Suprapubic skin (tissue), 4 donors: ENCODE results near the gene CREG1. TPM values are rescaled to one million over a fixed set of nuclear protein-coding genes. Genes with fewer than 3 reads are reported as not detected.
"Not testable (repeated sequence)": the region's sequence is repeated elsewhere in the genome, so short reads cannot be mapped to it uniquely, and the experiment has no call there.

ENCODE experiments used
- DNase-seq, 2 donors: peaks; one replicate each; pipeline ENCODE4 v3.0.0-alpha.2; 2019; ENCODE audit warnings: low spot score in 2 of 2
- H3K27ac ChIP-seq: fragments of 200-600 bp; sonication (generic); one replicate; pipeline ENCODE4 v1.5.1; 2019
- H3K27me3 ChIP-seq: fragments of 200-600 bp; sonication (generic); one replicate; pipeline ENCODE4 v1.5.1; 2019
- H3K36me3 ChIP-seq: fragments of 200-600 bp; sonication (generic); one replicate; pipeline ENCODE4 v1.5.1; 2019
- H3K4me1 ChIP-seq: fragments of 200-600 bp; sonication (generic); one replicate; pipeline ENCODE4 v1.5.1; 2019
- H3K4me3 ChIP-seq: fragments of 200-600 bp; sonication (generic); one replicate; pipeline ENCODE4 v1.5.1; 2019; ENCODE audit warnings: mild to moderate bottlenecking
- H3K9me3 ChIP-seq: fragments of 200-600 bp; sonication (generic); one replicate; pipeline ENCODE4 v1.5.1; 2019
- EP300 ChIP-seq: sonication (generic); formaldehyde crosslinking; IDR thresholded peaks from one replicate; pipeline ENCODE4 v1.6.1; 2017; ENCODE audit warnings: antibody characterized with exemption
- POLR2A ChIP-seq, 2 donors: fragments of 450-650 bp; IDR thresholded peaks; one replicate each; pipeline ENCODE4 v1.6.1; 2017; ENCODE audit warnings: antibody characterized with exemption in 2 of 2, mild to moderate bottlenecking in 2 of 2, moderate library complexity in 2 of 2
- POLR2AphosphoS5 ChIP-seq, 3 donors: sonication (generic); formaldehyde crosslinking; IDR thresholded peaks; one replicate each; pipeline ENCODE4 v1.6.1; 2017; ENCODE audit warnings: antibody characterized with exemption in 3 of 3
- WGBS: methylation state at CpG from one replicate; pipeline ENCODE4 v1.1.5; 2018; 5-methylcytosine and 5-hydroxymethylcytosine counted together
- total RNA-seq, 4 donors: library from RNA; depleted of rRNA; stranded (reverse); fragments of >200 nt; gene quantifications; one replicate each; pipeline ENCODE4 v1.1.0, GENCODE V29; 2016
- TF ChIP-seq, protein P1 (sequence below), 2 donors: fragments of 200-600 bp in 1 of 2; fragments of 450-650 bp in 1 of 2; sonication (generic) in 1 of 2; IDR thresholded peaks; one replicate each; pipeline ENCODE4 v1.5.1; 2016 to 2019; ENCODE audit warnings: antibody characterized with exemption in 2 of 2, mild to moderate bottlenecking in 1 of 2, moderate library complexity in 1 of 2

Gene CREG1
- total RNA-seq, 4 donors from 2014 or later: 82.2 to 349 (median 188) TPM

GRCh38 chr1:167564612-167565270 lies 11.2 kb upstream of the CREG1 start:
- no peaks in the 10 kb centered on the region for H3K27me3 ChIP-seq
- no peaks in the 10 kb centered on the region for H3K4me1 ChIP-seq
- no peak for DNase-seq
- H3K9me3 ChIP-seq: no peaks in the 10 kb centered on the region
- no peak overlapping the region for H3K27ac ChIP-seq
- no peak overlapping the region for H3K4me3 ChIP-seq
- WGBS: 73% methylated on average over 5 of the region's 5 CpGs
- TF ChIP-seq, protein P1, sequence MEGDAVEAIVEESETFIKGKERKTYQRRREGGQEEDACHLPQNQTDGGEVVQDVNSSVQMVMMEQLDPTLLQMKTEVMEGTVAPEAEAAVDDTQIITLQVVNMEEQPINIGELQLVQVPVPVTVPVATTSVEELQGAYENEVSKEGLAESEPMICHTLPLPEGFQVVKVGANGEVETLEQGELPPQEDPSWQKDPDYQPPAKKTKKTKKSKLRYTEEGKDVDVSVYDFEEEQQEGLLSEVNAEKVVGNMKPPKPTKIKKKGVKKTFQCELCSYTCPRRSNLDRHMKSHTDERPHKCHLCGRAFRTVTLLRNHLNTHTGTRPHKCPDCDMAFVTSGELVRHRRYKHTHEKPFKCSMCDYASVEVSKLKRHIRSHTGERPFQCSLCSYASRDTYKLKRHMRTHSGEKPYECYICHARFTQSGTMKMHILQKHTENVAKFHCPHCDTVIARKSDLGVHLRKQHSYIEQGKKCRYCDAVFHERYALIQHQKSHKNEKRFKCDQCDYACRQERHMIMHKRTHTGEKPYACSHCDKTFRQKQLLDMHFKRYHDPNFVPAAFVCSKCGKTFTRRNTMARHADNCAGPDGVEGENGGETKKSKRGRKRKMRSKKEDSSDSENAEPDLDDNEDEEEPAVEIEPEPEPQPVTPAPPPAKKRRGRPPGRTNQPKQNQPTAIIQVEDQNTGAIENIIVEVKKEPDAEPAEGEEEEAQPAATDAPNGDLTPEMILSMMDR (IDR thresholded peaks at IDR 0.05): no peak
- TF ChIP-seq EP300 (no peak), POLR2A (IDR thresholded peaks at IDR 0.05) (no peak), POLR2AphosphoS5 (IDR thresholded peaks at IDR 0.05) (no peak)
- no peaks in the 10 kb centered on the region for H3K36me3 ChIP-seq

GRCh38 chr1:167563579-167564246 lies 10.2 kb upstream of the CREG1 start:
- TF ChIP-seq EP300 (no peak), POLR2A (IDR thresholded peaks at IDR 0.05) (no peak), POLR2AphosphoS5 (IDR thresholded peaks at IDR 0.05) (no peak)
- TF ChIP-seq, protein P1 (IDR thresholded peaks at IDR 0.05): no peak
- WGBS: 78% methylated on average over 7 of the region's 7 CpGs
- Histone ChIP-seq H3K27me3 (no peaks in the 10 kb centered on the region), H3K36me3 (no peaks in the 10 kb centered on the region), H3K27ac (no peak overlapping the region), H3K4me3 (no peak overlapping the region), H3K9me3 (no peaks in the 10 kb centered on the region), H3K4me1 (no peaks in the 10 kb centered on the region)
- no peak for DNase-seq

DNA sequence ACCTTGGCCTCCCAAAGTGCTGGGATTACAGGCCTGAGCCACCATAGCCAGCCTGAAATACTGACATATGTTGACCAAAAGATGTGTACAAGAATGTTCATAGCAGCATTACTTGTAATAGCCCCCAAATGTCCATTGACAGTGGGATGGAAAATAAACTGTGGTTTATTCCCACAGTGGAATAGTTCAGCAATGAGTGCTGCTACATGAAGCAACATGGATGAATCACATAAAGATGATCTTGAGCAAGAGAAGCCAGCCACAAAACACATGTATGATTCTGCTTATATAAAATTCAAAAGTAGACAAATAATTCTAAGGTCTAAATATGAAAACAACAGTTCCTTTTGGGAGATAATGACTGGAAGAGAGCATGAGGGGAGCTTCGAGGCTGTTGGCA lies 9.1 kb upstream of the CREG1 start:
- WGBS: 90% methylated on average over 1 of the region's 1 CpG
- H3K27ac ChIP-seq: no peak overlapping the region

GRCh38 chr1:167561753-167562152 lies 8.2 kb upstream of the CREG1 start:
- no peaks in the 10 kb centered on the region for H3K36me3 ChIP-seq
- TF ChIP-seq POLR2A (IDR thresholded peaks at IDR 0.05): no peak
- TF ChIP-seq, protein P1 (IDR thresholded peaks at IDR 0.05): no peak
- no peak for TF ChIP-seq POLR2AphosphoS5 (IDR thresholded peaks at IDR 0.05)
- no peak for TF ChIP-seq EP300
- H3K9me3 ChIP-seq: no peaks in the 10 kb centered on the region
- DNase-seq: no peak
- H3K27ac ChIP-seq: no peak overlapping the region
- H3K27me3 ChIP-seq: no peaks in the 10 kb centered on the region
- H3K4me1 ChIP-seq: no peaks in the 10 kb centered on the region
- H3K4me3 ChIP-seq: no peak overlapping the region
- 92% methylated on average over 6 of the region's 6 CpGs for WGBS

More for the DNA sequence above, 9.1 kb upstream of the CREG1 start:
- Histone ChIP-seq H3K4me3 (no peak overlapping the region), H3K9me3 (no peaks in the 10 kb centered on the region), H3K27me3 (no peaks in the 10 kb centered on the region), H3K36me3 (no peaks in the 10 kb centered on the region), H3K4me1 (no peaks in the 10 kb centered on the region)
- TF ChIP-seq, protein P1 (IDR thresholded peaks at IDR 0.05): no peak
- no peak for TF ChIP-seq POLR2A (IDR thresholded peaks at IDR 0.05)
- no peak for TF ChIP-seq POLR2AphosphoS5 (IDR thresholded peaks at IDR 0.05)
- no peak for TF ChIP-seq EP300
- DNase-seq: no peak

GRCh38 chr1:167555971-167556714 lies 2.6 kb upstream of the CREG1 start:
- Histone ChIP-seq H3K4me1 (peaks cover 34% of the 10 kb centered on the region), H3K27ac (peak overlapping the region; percentile 3), H3K36me3 (no peaks in the 10 kb centered on the region), H3K27me3 (no peaks in the 10 kb centered on the region), H3K4me3 (no peak overlapping the region), H3K9me3 (no peaks in the 10 kb centered on the region)
- TF ChIP-seq POLR2AphosphoS5 (IDR thresholded peaks at IDR 0.05): no peak
- TF ChIP-seq, protein P1 (IDR thresholded peaks at IDR 0.05): peak; percentile 79 to 85
- DNase-seq: peak; percentile 84 to 89
- WGBS: 16% methylated on average over 5 of the region's 5 CpGs

- H3K9me3 ChIP-seq, H3K27me3 ChIP-seq, H3K36me3 ChIP-seq, DNase-seq, H3K27ac ChIP-seq, H3K4me3 ChIP-seq: not testable (repeated sequence)
- WGBS: 100% methylated on average over 1 of the region's 1 CpG
- H3K4me1 ChIP-seq: peaks cover 36% of the 10 kb centered on the region
These were observed 1.5 kb upstream of the CREG1 start for GRCh38 chr1:167555072-167555471.
